Endothelial cell of umbilical vein (primary cell): Measurements from ENCODE around the gene SPACA6. TPM values are rescaled to one million over a fixed set of nuclear protein-coding genes. Genes with fewer than 3 reads are reported as not detected.

Experiments
- BruUV-seq: library from RNA; stranded (reverse); fragments of 400-500 nt; replicated peaks from 2 replicates; lab custom pipeline; 2021; lab: Mats Ljungman, UMichigan
- CTCF ChIA-PET: fragments of 300-600, 350-600 bp; sonication (Branson Sonifier 250); formaldehyde crosslinking; loops from one replicate; lab custom pipeline; 2021; ENCODE audit warnings: antibody characterized with exemption, inconsistent platforms; lab: Charles Lee
- POLR2A ChIA-PET: fragments of 300-600, 350-600 bp; sonication (Branson Sonifier 250); formaldehyde crosslinking; loops from one replicate; lab custom pipeline; 2021; ENCODE audit warnings: antibody characterized with exemption, inconsistent platforms; lab: Charles Lee
- DNase-seq: peaks from one replicate; pipeline ENCODE4 v3.0.0-alpha.2; 2011; ENCODE audit warnings: low read depth, low spot score
- FAIRE-seq: peaks from 2 replicates; lab custom pipeline; 2011; peaks lifted over from hg19 to GRCh38; lab: Jason Lieb, UNC
- H2AFZ ChIP-seq: 2 replicates; pipeline ENCODE4 v1.6.0; 2012; ENCODE audit warnings: low read depth, low read length, control low read depth, inconsistent platforms
- H3K27ac ChIP-seq: 2 replicates; pipeline ENCODE4 v1.5.1; 2011; ENCODE audit warnings: low read depth, mild to moderate bottlenecking, control low read depth, low read length, moderate library complexity; ENCODE audit not compliant: insufficient read depth
- H3K27me3 ChIP-seq, 2 experiments: 2 replicates each; pipeline versions ENCODE4 v1.6.0 to v1.6.1; 2011; ENCODE audit warnings: low read length in 2 of 2, mixed read lengths in 1 of 2; ENCODE audit not compliant: control insufficient read depth in 2 of 2, insufficient read depth in 2 of 2
- H3K36me3 ChIP-seq, 2 experiments: 2 replicates in 1 of 2; 3 replicates in 1 of 2; pipeline ENCODE4 v1.5.1; 2011; ENCODE audit warnings: low read length in 2 of 2, mild to moderate bottlenecking in 1 of 2, moderate library complexity in 1 of 2; ENCODE audit not compliant: control insufficient read depth in 2 of 2, insufficient read depth in 2 of 2; ENCODE audit errors: extremely low read depth in 1 of 2
- H3K4me1 ChIP-seq: 3 replicates; pipeline ENCODE4 v1.5.1; 2011; ENCODE audit warnings: mild to moderate bottlenecking, low read length; ENCODE audit not compliant: control insufficient read depth, insufficient read depth; ENCODE audit errors: extremely low read depth
- H3K4me2 ChIP-seq: 2 replicates; pipeline ENCODE4 v1.6.1; 2011; ENCODE audit warnings: low read length, control low read depth, mixed read lengths; ENCODE audit not compliant: insufficient read depth
- H3K4me3 ChIP-seq, 3 experiments: fragments of 200-600 bp in 1 of 3; sonication (generic), shearing (Covaris generic) in 1 of 3; replicated peaks in 1 of 3; 2 replicates each; pipeline ENCODE4 v1.5.1; 2011 to 2016; ENCODE audit warnings: control low read depth in 3 of 3, low read length in 3 of 3, mild to moderate bottlenecking in 2 of 3, inconsistent platforms in 1 of 3, low read depth in 1 of 3, moderate library complexity in 1 of 3; ENCODE audit not compliant: insufficient read depth in 1 of 3
- H3K79me2 ChIP-seq: 2 replicates; pipeline ENCODE4 v1.6.0; 2012; ENCODE audit warnings: low read length, inconsistent platforms; ENCODE audit not compliant: control insufficient read depth, insufficient read depth
- H3K9ac ChIP-seq: replicated peaks from 2 replicates; pipeline ENCODE3; 2011; ENCODE audit warnings: low read length, control low read depth; ENCODE audit not compliant: insufficient read depth; ENCODE audit errors: extremely low read depth
- H3K9me1 ChIP-seq: replicated peaks from 3 replicates; pipeline ENCODE4 v1.6.0; 2011; ENCODE audit warnings: mild to moderate bottlenecking, low read length; ENCODE audit not compliant: control insufficient read depth, insufficient read depth; ENCODE audit errors: extremely low read depth
- H3K9me3 ChIP-seq: replicated peaks from 2 replicates; pipeline ENCODE4 v1.5.1; 2012; ENCODE audit warnings: low read length, inconsistent platforms; ENCODE audit not compliant: control insufficient read depth, insufficient read depth
- H4K20me1 ChIP-seq: replicated peaks from 2 replicates; pipeline ENCODE3; 2011; ENCODE audit warnings: mild to moderate bottlenecking, low read length; ENCODE audit not compliant: control insufficient read depth, insufficient read depth; ENCODE audit errors: extremely low read depth
- CTCF ChIP-seq, 2 donors: IDR thresholded peaks; 1 replicate in 1 of 2; 2 replicates in 1 of 2; pipeline ENCODE4 v1.5.1; 2011; ENCODE audit warnings: low read length in 2 of 2, mild to moderate bottlenecking in 2 of 2, moderate library complexity in 2 of 2, control low read depth in 1 of 2, inconsistent platforms in 1 of 2, low read depth in 1 of 2; ENCODE audit not compliant: insufficient read depth in 1 of 2; ENCODE audit errors: extremely low read depth in 1 of 2
- EZH2 ChIP-seq: IDR thresholded peaks from 2 replicates; pipeline ENCODE4 v1.6.1; 2012; ENCODE audit warnings: borderline replicate concordance, low read depth, mild to moderate bottlenecking, moderate library complexity, low read length, inconsistent platforms; ENCODE audit not compliant: severe bottlenecking
- FOS ChIP-seq: IDR thresholded peaks from 2 replicates; pipeline ENCODE4 v1.6.1; 2011; ENCODE audit warnings: mild to moderate bottlenecking, low read length, moderate library complexity, borderline replicate concordance; ENCODE audit not compliant: insufficient read depth
- GATA2 ChIP-seq: IDR thresholded peaks from 2 replicates; pipeline ENCODE4 v1.7.0; 2011; ENCODE audit warnings: low read depth, mild to moderate bottlenecking, moderate library complexity, mixed read lengths, low read length; ENCODE audit not compliant: insufficient read length, insufficient read depth
- JUN ChIP-seq: IDR thresholded peaks from 2 replicates; pipeline ENCODE4 v1.6.1; 2011; ENCODE audit warnings: borderline replicate concordance, low read depth; ENCODE audit not compliant: insufficient read length, insufficient read depth
- MYC ChIP-seq: IDR thresholded peaks from one replicate; pipeline ENCODE4 v1.6.1; 2011; ENCODE audit warnings: mild to moderate bottlenecking, low read depth, low read length
- POLR2A ChIP-seq: IDR thresholded peaks from 2 replicates; pipeline ENCODE4 v1.6.1; 2012; ENCODE audit warnings: low read depth, mild to moderate bottlenecking, control low read depth, low read length
- POLR2AphosphoS5 ChIP-seq: IDR thresholded peaks from 2 replicates; pipeline ENCODE4 v1.6.1; 2012; ENCODE audit warnings: low read depth, mild to moderate bottlenecking, control low read depth, low read length, moderate library complexity; ENCODE audit not compliant: insufficient read depth
- dilution Hi-C: fragments of 300-500 bp; cut with MboI; formaldehyde crosslinking; loops from one replicate; pipeline ENCODE4 v1.15.0; 2019; ENCODE audit warnings: low sequenced_read_pairs; ENCODE audit not compliant: extremely low pct_ligation_motif_present
- intact Hi-C: fragments of 100-400 bp; cut with micrococcal nuclease; formaldehyde crosslinking; loops from one replicate; pipeline ENCODE4 v1.10.0; 2022
- polyA plus RNA-seq, 4 experiments: library from polyadenylated mRNA; depleted of rRNA in 3 of 4; stranded (reverse) in 3 of 4; unstranded in 1 of 4; fragments of >200 nt; gene quantifications; 2 replicates each; pipeline versions ENCODE4 v1.2.1 to v1.2.3, GENCODE V29; 2011 to 2012; ENCODE audit warnings: missing spikeins in 1 of 4
- total RNA-seq: library from RNA; stranded (reverse); gene quantifications from 2 replicates; pipeline ENCODE4 v1.2.3, GENCODE V29; 2021
- TF ChIP-seq, protein P1 (sequence below): IDR thresholded peaks from 2 replicates; pipeline ENCODE4 v1.6.1; 2011; ENCODE audit not compliant: insufficient read depth, insufficient read length

SPACA6 gene
- total and polyA plus RNA-seq, 2 donors (not counting 3 experiments of a cell fraction or from before 2014, with no cell fraction given) = 11.9 to 41.1 TPM

DNA sequence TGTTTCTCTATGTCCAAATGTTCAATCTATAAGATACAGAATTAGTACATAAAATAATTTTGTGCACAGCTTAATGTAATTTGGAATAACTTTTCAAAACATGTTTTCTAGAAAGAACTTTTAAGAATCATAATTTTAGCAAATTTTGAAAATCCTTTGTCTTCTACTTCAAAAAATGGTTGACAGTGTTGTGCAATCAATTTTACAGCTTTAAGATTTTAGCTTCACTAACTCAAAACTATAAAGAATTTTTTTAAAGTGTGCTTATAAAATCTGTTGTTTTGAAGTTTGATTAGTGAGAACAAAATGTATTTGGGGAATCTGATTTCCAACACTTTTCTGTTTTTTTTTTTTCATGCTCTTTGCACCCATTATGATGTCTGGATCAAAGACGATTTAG, 12.7 kb upstream of the SPACA6 start:
- H3K9me3 ChIP-seq = no peaks in the 10 kb centered on the region
- H3K79me2 ChIP-seq = no peaks in the 10 kb centered on the region
- no peak overlapping the region for H3K4me2 ChIP-seq
- H4K20me1 ChIP-seq = no peaks in the 10 kb centered on the region
- H2AFZ ChIP-seq = no peak overlapping the region
- H3K9ac ChIP-seq = no peak overlapping the region
- no peaks in the 10 kb centered on the region for H3K36me3 ChIP-seq
- dilution Hi-C loops (no loop called here), intact Hi-C loops (loop anchor here (10.0 kb wide), 1 partner anchor 106 kb away; the partner anchor contains the start of gene ZNF175)
- no peak overlapping the region for H3K27ac ChIP-seq
- H3K4me3 ChIP-seq = no peak overlapping the region
- H3K9me1 ChIP-seq = no peaks in the 10 kb centered on the region
- BruUV-seq = no TSS peak
- CTCF ChIA-PET = interaction anchor here (1.0 to 4.6 kb wide), 3 partner anchors 8 to 19 kb away, joined by 3 to 40 read pairs (median 6); no protein-coding TSS in a partner anchor
- H3K27me3 ChIP-seq = peaks cover 2 to 4% of the 10 kb centered on the region in 2 experiments
- peaks cover 4% of the 10 kb centered on the region for H3K4me1 ChIP-seq
- no peak for DNase-seq
- FAIRE-seq = no peak
- TF ChIP-seq CTCF (IDR thresholded peaks at IDR 0.05; ENCODE audit: extremely low read depth in 1 of 2, insufficient read depth in 1 of 2, low read depth in 1 of 2, low read length in 2 of 2) (no peak), JUN (no peak), MYC (no peak), EZH2 (no peak), POLR2A (no peak), POLR2AphosphoS5 (no peak), GATA2 (no peak), FOS (no peak)
- TF ChIP-seq, protein P1, sequence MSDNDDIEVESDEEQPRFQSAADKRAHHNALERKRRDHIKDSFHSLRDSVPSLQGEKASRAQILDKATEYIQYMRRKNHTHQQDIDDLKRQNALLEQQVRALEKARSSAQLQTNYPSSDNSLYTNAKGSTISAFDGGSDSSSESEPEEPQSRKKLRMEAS = no peak
- POLR2A ChIA-PET = interaction anchor here (0.7 kb wide), 1 partner anchor 23 kb away, joined by 3 read pairs; no protein-coding TSS in a partner anchor
